HEK293T (cell line): ENCODE results near the gene PLA2G15.

Experiments
- CTCF ChIA-PET: fragments of 350-600 bp; formaldehyde crosslinking; extraction: SDS; loops from one replicate; lab custom pipeline; 2021; ENCODE audit warnings: antibody characterized with exemption, inconsistent platforms; lab: Yijun Ruan, JAX
- POLR2A ChIA-PET: fragments of 350-600 bp; formaldehyde crosslinking; extraction: SDS; loops from one replicate; lab custom pipeline; 2020; ENCODE audit warnings: antibody characterized with exemption, inconsistent platforms; lab: Yijun Ruan, JAX
- DNase-seq: peaks from one replicate; pipeline ENCODE4 v3.0.0; 2012; ENCODE audit warnings: mixed read lengths; ENCODE audit errors: extremely low spot score
- ARNT ChIP-seq: fragments of 450-650 bp; IDR thresholded peaks from 2 replicates; pipeline ENCODE4 v1.6.1; 2017; ENCODE audit warnings: mild to moderate bottlenecking
- BHLHE40 ChIP-seq: fragments of 450-650 bp; IDR thresholded peaks from 2 replicates; pipeline ENCODE4 v1.6.1; 2016; ENCODE audit warnings: mild to moderate bottlenecking, moderate library complexity, borderline replicate concordance
- CTBP1 ChIP-seq: fragments of 450-650 bp; IDR thresholded peaks from 2 replicates; pipeline ENCODE4 v1.6.1; 2016; ENCODE audit warnings: borderline replicate concordance
- ELF4 ChIP-seq: fragments of 450-650 bp; IDR thresholded peaks from 2 replicates; pipeline ENCODE4 v1.6.1; 2017; ENCODE audit warnings: antibody characterized with exemption
- FOXA1 ChIP-seq: fragments of 450-650 bp; IDR thresholded peaks from 2 replicates; pipeline ENCODE4 v1.6.1; 2016; ENCODE audit warnings: mild to moderate bottlenecking
- FOXK2 ChIP-seq: fragments of 450-650 bp; IDR thresholded peaks from 2 replicates; pipeline ENCODE4 v1.6.1; 2016; ENCODE audit warnings: mild to moderate bottlenecking
- FOXM1 ChIP-seq: fragments of 450-650 bp; IDR thresholded peaks from 2 replicates; pipeline ENCODE4 v1.6.1; 2017; ENCODE audit warnings: mild to moderate bottlenecking, borderline replicate concordance
- HDGF ChIP-seq: fragments of 450-650 bp; IDR thresholded peaks from 2 replicates; pipeline ENCODE4 v1.6.1; 2017; ENCODE audit warnings: antibody characterized with exemption, borderline replicate concordance
- L3MBTL2 ChIP-seq: fragments of 450-650 bp; conservative IDR thresholded peaks from 2 replicates; pipeline ENCODE4 v1.6.1; 2016; ENCODE audit warnings: mild to moderate bottlenecking
- LEF1 ChIP-seq: fragments of 450-650 bp; IDR thresholded peaks from 2 replicates; pipeline ENCODE4 v1.6.1; 2017; ENCODE audit warnings: mild to moderate bottlenecking, borderline replicate concordance
- NFRKB ChIP-seq: fragments of 450-650 bp; IDR thresholded peaks from 2 replicates; pipeline ENCODE4 v1.6.1; 2016; ENCODE audit warnings: mild to moderate bottlenecking, moderate library complexity
- SP1 ChIP-seq: fragments of 450-650 bp; IDR thresholded peaks from 2 replicates; pipeline ENCODE4 v1.6.1; 2017
- SUZ12 ChIP-seq: fragments of 450-650 bp; IDR thresholded peaks from 2 replicates; pipeline ENCODE4 v1.6.1; 2016; ENCODE audit warnings: mild to moderate bottlenecking
- TARDBP ChIP-seq: fragments of 450-650 bp; IDR thresholded peaks from 2 replicates; pipeline ENCODE4 v1.6.1; 2016
- ZNF384 ChIP-seq: fragments of 450-650 bp; IDR thresholded peaks from 2 replicates; pipeline ENCODE4 v1.6.1; 2016
- TF ChIP-seq, protein P1 (sequence below): fragments of 450-650 bp; IDR thresholded peaks from 2 replicates; pipeline ENCODE4 v1.6.1; 2016

PLA2G15 gene

GRCh38 chr16:68223072-68223471 is 22.1 kb upstream of the PLA2G15 start:
- TF ChIP-seq BHLHE40 (no peak), HDGF (no peak), FOXA1 (no peak), CTBP1 (no peak), L3MBTL2 (no peak), NFRKB (no peak), FOXK2 (no peak), LEF1 (no peak), TARDBP (no peak), SP1 (no peak), SUZ12 (no peak)
- CTCF ChIA-PET: no interaction called here
- DNase-seq: no peak
- POLR2A ChIA-PET: no interaction called here

- no peak for DNase-seq
- no peak for TF ChIP-seq ARNT
- no peak for TF ChIP-seq FOXK2
- TF ChIP-seq LEF1: no peak
- TF ChIP-seq FOXA1: no peak
- TF ChIP-seq ZNF384: no peak
- TF ChIP-seq, protein P1, sequence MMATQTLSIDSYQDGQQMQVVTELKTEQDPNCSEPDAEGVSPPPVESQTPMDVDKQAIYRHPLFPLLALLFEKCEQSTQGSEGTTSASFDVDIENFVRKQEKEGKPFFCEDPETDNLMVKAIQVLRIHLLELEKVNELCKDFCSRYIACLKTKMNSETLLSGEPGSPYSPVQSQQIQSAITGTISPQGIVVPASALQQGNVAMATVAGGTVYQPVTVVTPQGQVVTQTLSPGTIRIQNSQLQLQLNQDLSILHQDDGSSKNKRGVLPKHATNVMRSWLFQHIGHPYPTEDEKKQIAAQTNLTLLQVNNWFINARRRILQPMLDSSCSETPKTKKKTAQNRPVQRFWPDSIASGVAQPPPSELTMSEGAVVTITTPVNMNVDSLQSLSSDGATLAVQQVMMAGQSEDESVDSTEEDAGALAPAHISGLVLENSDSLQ: no peak
- no peak for TF ChIP-seq TARDBP
- TF ChIP-seq FOXM1: no peak
- no peak for TF ChIP-seq SUZ12
- no peak for TF ChIP-seq L3MBTL2
- TF ChIP-seq BHLHE40: no peak
- no peak for TF ChIP-seq SP1
- POLR2A ChIA-PET: interaction anchor here (0.9 to 3.2 kb wide), 2 partner anchors 38 to 141 kb away, joined by 3 to 22 read pairs; partner anchors contain the start of genes NFATC3 and SLC7A6
- CTCF ChIA-PET: no interaction called here
These were observed 19.1 kb upstream of the PLA2G15 start for GRCh38 chr16:68226116-68226515.

GRCh38 chr16:68227183-68227793 is 17.9 kb upstream of the PLA2G15 start:
- CTCF ChIA-PET: interaction anchor here (1.4 kb wide), 1 partner anchor 133 kb away, joined by 7 read pairs; no protein-coding TSS in a partner anchor
- POLR2A ChIA-PET: interaction anchor here (1.0 to 3.2 kb wide), 2 partner anchors 10 to 142 kb away, joined by 3 to 22 read pairs; partner anchors contain the start of gene NFATC3
- TF ChIP-seq LEF1: no peak
- TF ChIP-seq TARDBP: no peak
- TF ChIP-seq FOXA1: no peak
- no peak for TF ChIP-seq NFRKB
- TF ChIP-seq FOXK2: no peak
- TF ChIP-seq, protein P1: no peak
- TF ChIP-seq CTBP1: no peak
- no peak for TF ChIP-seq SP1
- DNase-seq: no peak

GRCh38 chr16:68227850-68228553 is 17.2 kb upstream of the PLA2G15 start:
- CTCF ChIA-PET: interaction anchor here (1.0 to 1.4 kb wide), 2 partner anchors 36 to 134 kb away, joined by 4 to 7 read pairs; partner anchors contain the start of gene SLC7A6
- TF ChIP-seq NFRKB (no peak), L3MBTL2 (no peak), LEF1 (no peak), SUZ12 (no peak), ARNT (no peak), HDGF (no peak), SP1 (no peak), CTBP1 (no peak), FOXA1 (no peak), ELF4 (no peak), TARDBP (no peak), FOXM1 (no peak), BHLHE40 (no peak), FOXK2 (no peak), ZNF384 (no peak)
- TF ChIP-seq, protein P1: no peak
- DNase-seq: no peak
- POLR2A ChIA-PET: interaction anchor here (0.7 to 3.2 kb wide), 2 partner anchors 9 to 143 kb away, joined by 3 to 22 read pairs; partner anchors contain the start of gene NFATC3

- ChIA-PET CTCF (interaction anchor here (1.0 to 1.4 kb wide), 2 partner anchors 36 to 135 kb away, joined by 4 to 7 read pairs; partner anchors contain the start of gene SLC7A6), POLR2A (interaction anchor here (0.7 to 3.2 kb wide), 2 partner anchors 8 to 143 kb away, joined by 3 to 22 read pairs; partner anchors contain the start of gene NFATC3)
- no peak for DNase-seq
- TF ChIP-seq NFRKB (no peak), LEF1 (no peak), ARNT (no peak), BHLHE40 (no peak), HDGF (no peak), ZNF384 (no peak), TARDBP (no peak), FOXK2 (no peak), SP1 (no peak), SUZ12 (no peak), CTBP1 (no peak), L3MBTL2 (no peak), ELF4 (no peak), FOXA1 (no peak), FOXM1 (no peak)
- TF ChIP-seq, protein P1: no peak
These were observed 16.5 kb upstream of the PLA2G15 start for GRCh38 chr16:68228652-68229051.
